CD4-positive, alpha-beta T cell (primary cell): ENCODE measurements around the gene PDE3A. TPM values are rescaled to one million over a fixed set of nuclear protein-coding genes. Genes with fewer than 3 reads are reported as not detected.

Source experiments
- ATAC-seq: fragments of 200-7000 bp; cut with Tn5 transposase; one replicate; pipeline ENCODE4 v1.10.0; 2022; ENCODE audit warnings: mild to moderate bottlenecking; ENCODE audit not compliant: poor library complexity
- CTCF ChIA-PET: fragments of 350-600 bp; sonication (Branson Sonifier 250); formaldehyde crosslinking; loops from one replicate; lab custom pipeline; 2021; ENCODE audit warnings: antibody characterized with exemption, inconsistent platforms; lab: Charles Lee
- POLR2A ChIA-PET: fragments of 350-600 bp; sonication (Branson Sonifier 250); formaldehyde crosslinking; loops from one replicate; lab custom pipeline; 2021; ENCODE audit warnings: antibody characterized with exemption, inconsistent platforms; lab: Charles Lee
- DNase-seq, 14 experiments: peaks; one replicate each; pipeline ENCODE4 v3.0.0-alpha.2; 2013 to 2020; ENCODE audit warnings: mixed read lengths in 2 of 14
- H3K27ac ChIP-seq, 2 donors: one replicate each; pipeline versions ENCODE4 v1.5.1 to v1.7.0; 2013; ENCODE audit warnings: low read length in 2 of 2, low read depth in 1 of 2, mild to moderate bottlenecking in 1 of 2
- H3K27me3 ChIP-seq, 2 experiments: 1 replicate in 1 of 2; 2 replicates in 1 of 2; pipeline versions ENCODE4 v1.6.1 to v1.7.0; 2013; ENCODE audit warnings: low read length in 2 of 2, control low read depth in 1 of 2, mild to moderate bottlenecking in 1 of 2, moderate library complexity in 1 of 2; ENCODE audit not compliant: insufficient read depth in 2 of 2, control insufficient read depth in 1 of 2
- H3K36me3 ChIP-seq: one replicate; pipeline ENCODE4 v1.6.1; 2013; ENCODE audit warnings: low read length, control low read depth; ENCODE audit not compliant: insufficient read depth
- H3K4me1 ChIP-seq: one replicate; pipeline ENCODE4 v1.6.1; 2013; ENCODE audit warnings: low read length, control low read depth; ENCODE audit not compliant: insufficient read depth
- H3K4me3 ChIP-seq: one replicate; pipeline ENCODE4 v1.5.1; 2013; ENCODE audit warnings: mild to moderate bottlenecking, low read length, moderate library complexity
- H3K9me3 ChIP-seq, 2 experiments: 1 replicate in 1 of 2; 2 replicates in 1 of 2; pipeline versions ENCODE4 v1.6.1 to v1.7.0; 2013; ENCODE audit warnings: low read length in 2 of 2, mild to moderate bottlenecking in 2 of 2, control low read depth in 1 of 2, moderate library complexity in 1 of 2; ENCODE audit not compliant: control insufficient read depth in 1 of 2, insufficient read depth in 1 of 2
- H3K27ac Mint-ChIP-seq: one replicate; pipeline ENCODE4 v1.8.0; 2020; ENCODE audit warnings: mixed read lengths
- H3K27me3 Mint-ChIP-seq: one replicate; pipeline ENCODE4 v1.8.0; 2021; ENCODE audit warnings: mixed read lengths
- H3K36me3 Mint-ChIP-seq: one replicate; pipeline ENCODE4 v1.8.0; 2021; ENCODE audit warnings: low read depth, mixed read lengths
- H3K4me1 Mint-ChIP-seq: one replicate; pipeline ENCODE4 v1.8.0; 2021; ENCODE audit warnings: low read depth, mixed read lengths
- H3K4me3 Mint-ChIP-seq: one replicate; pipeline ENCODE4 v1.8.0; 2020; ENCODE audit warnings: mild to moderate bottlenecking, mixed read lengths
- H3K9me3 Mint-ChIP-seq: one replicate; pipeline ENCODE4 v1.8.0; 2020; ENCODE audit warnings: mixed read lengths
- CTCF ChIP-seq: fragments of 200-600 bp; IDR thresholded peaks from one replicate; pipeline ENCODE4 v1.8.0; 2022; ENCODE audit warnings: antibody characterized with exemption, mild to moderate bottlenecking
- intact Hi-C, 2 experiments: fragments of 100-400 bp; cut with DNase I in 1 of 2; cut with micrococcal nuclease in 1 of 2; formaldehyde crosslinking; loops; one replicate each; pipeline versions ENCODE4 v1.15.1 to v1.9.0; 2023 to 2025; cut with DNase I, micrococcal nuclease
- total RNA-seq, 174 experiments: library from RNA in 2 of 174; stranded (reverse) in 2 of 174; gene quantifications; one replicate each; pipeline ENCODE4 v1.2.3 and lab custom pipeline; 2021 to 2026

PDE3A gene
- total RNA-seq, 2 experiments from 2014 or later, result not detected

- no peak for ATAC-seq
- Histone ChIP-seq H3K9me3 (no peaks in the 10 kb centered on the region), H3K27me3 (no peaks in the 10 kb centered on the region), H3K36me3 (no peaks in the 10 kb centered on the region), H3K27ac (no peak overlapping the region), H3K4me1 (no peaks in the 10 kb centered on the region), H3K4me3 (no peak overlapping the region)
- TF ChIP-seq CTCF, result no peak
- peaks cover 2% of the 10 kb centered on the region for H3K9me3 Mint-ChIP-seq
- H3K4me3 Mint-ChIP-seq, result no peak overlapping the region
- no peak overlapping the region for H3K27ac Mint-ChIP-seq
- peak in 2 of 14 experiments; percentile 24 to 25 for DNase-seq
- ChIA-PET POLR2A (no interaction called here), CTCF (interaction anchor here (0.9 kb wide), 1 partner anchor 9 kb away, joined by 4 read pairs; no protein-coding TSS in a partner anchor)
- no peaks in the 10 kb centered on the region for H3K36me3 Mint-ChIP-seq
- no peaks in the 10 kb centered on the region for H3K27me3 Mint-ChIP-seq
- H3K4me1 Mint-ChIP-seq, result no peaks in the 10 kb centered on the region
- intact Hi-C loops, result no loop called here
These were observed 36.4 kb downstream of the PDE3A start for GRCh38 chr12:20404576-20405346.

- ChIA-PET POLR2A (no interaction called here), CTCF (interaction anchor here (0.6 kb wide), 1 partner anchor 197 kb away, joined by 3 read pairs; no protein-coding TSS in a partner anchor)
- Histone ChIP-seq H3K4me1 (no peaks in the 10 kb centered on the region), H3K4me3 (no peak overlapping the region), H3K36me3 (no peaks in the 10 kb centered on the region), H3K27ac (no peak overlapping the region), H3K9me3 (no peaks in the 10 kb centered on the region), H3K27me3 (no peaks in the 10 kb centered on the region)
- TF ChIP-seq CTCF, result no peak
- Mint-ChIP-seq H3K27ac (no peak overlapping the region), H3K4me3 (no peak overlapping the region), H3K9me3 (no peaks in the 10 kb centered on the region), H3K36me3 (no peaks in the 10 kb centered on the region), H3K4me1 (no peaks in the 10 kb centered on the region), H3K27me3 (no peaks in the 10 kb centered on the region)
- intact Hi-C loops, result no loop called here
- no peak for DNase-seq
- ATAC-seq, result no peak
These were observed 41.5 kb downstream of the PDE3A start for GRCh38 chr12:20409607-20410377.

GRCh38 chr12:20410734-20411133 is 42.4 kb downstream of the PDE3A start:
- Histone ChIP-seq H3K4me1 (no peaks in the 10 kb centered on the region), H3K27ac (no peak overlapping the region), H3K36me3 (no peaks in the 10 kb centered on the region), H3K9me3 (no peaks in the 10 kb centered on the region), H3K4me3 (no peak overlapping the region), H3K27me3 (no peaks in the 10 kb centered on the region)
- no peak for TF ChIP-seq CTCF
- ATAC-seq (no peak), DNase-seq (no peak)
- Mint-ChIP-seq H3K36me3 (no peaks in the 10 kb centered on the region), H3K9me3 (no peaks in the 10 kb centered on the region), H3K4me3 (no peak overlapping the region), H3K27me3 (no peaks in the 10 kb centered on the region), H3K27ac (no peak overlapping the region), H3K4me1 (no peaks in the 10 kb centered on the region)
- ChIA-PET CTCF (no interaction called here), POLR2A (no interaction called here)
- intact Hi-C loops, result no loop called here
